Body of pancreas (tissue), 4 donors: ENCODE data around the gene ENTPD1. TPM values are rescaled to one million over a fixed set of nuclear protein-coding genes. Genes with fewer than 3 reads are reported as not detected.

Source experiments
- ATAC-seq: fragments of 150-250 bp; one replicate; pipeline ENCODE4 v1.9.1; 2016
- DNase-seq, 4 donors: peaks; one replicate each; pipeline ENCODE4 v3.0.0-alpha.2; 2019
- H3K27ac ChIP-seq, 4 donors: fragments of 200-600 bp; sonication (generic); 1 replicate in 3 of 4; 2 replicates in 1 of 4; pipeline versions ENCODE4 v1.5.1 to v1.6.1; 2016 to 2019; ENCODE audit warnings: mild to moderate bottlenecking in 1 of 4, mixed read lengths in 1 of 4, moderate library complexity in 1 of 4
- H3K27me3 ChIP-seq, 2 donors: fragments of 200-600 bp; sonication (generic); one replicate each; pipeline ENCODE4 v1.6.0; 2016; ENCODE audit warnings: mild to moderate bottlenecking in 1 of 2
- H3K36me3 ChIP-seq, 2 donors: fragments of 200-600 bp; sonication (generic); replicated peaks in 1 of 2; 2 replicates each; pipeline ENCODE4 v1.5.1; 2016; ENCODE audit warnings: low read depth in 2 of 2; ENCODE audit not compliant: insufficient read depth in 1 of 2
- H3K4me1 ChIP-seq: fragments of 200-600 bp; sonication (generic); one replicate; pipeline ENCODE4 v1.6.0; 2016
- H3K4me3 ChIP-seq, 2 donors: fragments of 200-600 bp; sonication (generic); 1 replicate in 1 of 2; 2 replicates in 1 of 2; pipeline ENCODE4 v1.5.1; 2016 to 2019
- H3K9me3 ChIP-seq, 3 donors: fragments of 200-600 bp; sonication (generic); 1 replicate in 2 of 3; 2 replicates in 1 of 3; pipeline ENCODE4 v1.5.1; 2016
- POLR2A ChIP-seq, 3 donors: fragments of 450-650 bp; IDR thresholded peaks; one replicate each; pipeline ENCODE4 v1.6.1; 2016; ENCODE audit warnings: antibody characterized with exemption in 3 of 3, mild to moderate bottlenecking in 2 of 3
- WGBS, 2 donors: methylation state at CpG; one replicate each; pipeline ENCODE4 v1.1.5; 2017; 5-methylcytosine and 5-hydroxymethylcytosine counted together
- intact Hi-C: fragments of 100-400 bp; cut with DNase I; formaldehyde crosslinking; loops from one replicate; pipeline ENCODE4 v1.15.1; 2023
- total RNA-seq, 2 donors: library from RNA; depleted of rRNA; stranded (reverse); fragments of >200 nt; gene quantifications; one replicate each; pipeline ENCODE4 v1.1.0, GENCODE V29; 2016
- TF ChIP-seq, protein P1 (sequence below), 7 experiments: fragments of 450-650 bp in 4 of 7; fragments of 200-600 bp in 3 of 7; sonication (generic) in 3 of 7; IDR thresholded peaks; one replicate each; pipeline ENCODE4 v1.5.1; 2016 to 2019; ENCODE audit warnings: antibody characterized with exemption in 7 of 7

Gene ENTPD1
- total RNA-seq, 2 donors from 2014 or later: 2.1 to 3.0 TPM

GRCh38 chr10:95748349-95748748, 7.6 kb upstream of the ENTPD1 start:
- Histone ChIP-seq H3K36me3 (no peaks in the 10 kb centered on the region), H3K9me3 (no peaks in the 10 kb centered on the region), H3K4me3 (no peak overlapping the region), H3K27ac (no peak overlapping the region), H3K27me3 (no peaks in the 10 kb centered on the region), H3K4me1 (no peaks in the 10 kb centered on the region)
- TF ChIP-seq, protein P1, sequence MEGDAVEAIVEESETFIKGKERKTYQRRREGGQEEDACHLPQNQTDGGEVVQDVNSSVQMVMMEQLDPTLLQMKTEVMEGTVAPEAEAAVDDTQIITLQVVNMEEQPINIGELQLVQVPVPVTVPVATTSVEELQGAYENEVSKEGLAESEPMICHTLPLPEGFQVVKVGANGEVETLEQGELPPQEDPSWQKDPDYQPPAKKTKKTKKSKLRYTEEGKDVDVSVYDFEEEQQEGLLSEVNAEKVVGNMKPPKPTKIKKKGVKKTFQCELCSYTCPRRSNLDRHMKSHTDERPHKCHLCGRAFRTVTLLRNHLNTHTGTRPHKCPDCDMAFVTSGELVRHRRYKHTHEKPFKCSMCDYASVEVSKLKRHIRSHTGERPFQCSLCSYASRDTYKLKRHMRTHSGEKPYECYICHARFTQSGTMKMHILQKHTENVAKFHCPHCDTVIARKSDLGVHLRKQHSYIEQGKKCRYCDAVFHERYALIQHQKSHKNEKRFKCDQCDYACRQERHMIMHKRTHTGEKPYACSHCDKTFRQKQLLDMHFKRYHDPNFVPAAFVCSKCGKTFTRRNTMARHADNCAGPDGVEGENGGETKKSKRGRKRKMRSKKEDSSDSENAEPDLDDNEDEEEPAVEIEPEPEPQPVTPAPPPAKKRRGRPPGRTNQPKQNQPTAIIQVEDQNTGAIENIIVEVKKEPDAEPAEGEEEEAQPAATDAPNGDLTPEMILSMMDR (IDR thresholded peaks at IDR 0.05): no peak
- no peak for TF ChIP-seq POLR2A (IDR thresholded peaks at IDR 0.05)
- intact Hi-C loops: no loop called here
- ATAC-seq (no peak), DNase-seq (no peak)

GRCh38 chr10:95755511-95756004, 405 bp upstream of the ENTPD1 start:
- Histone ChIP-seq H3K36me3 (no peaks in the 10 kb centered on the region), H3K27me3 (no peaks in the 10 kb centered on the region), H3K27ac (peak overlapping the region in 1 of 4 donors; percentile 64), H3K9me3 (no peaks in the 10 kb centered on the region), H3K4me3 (no peak overlapping the region), H3K4me1 (no peaks in the 10 kb centered on the region)
- WGBS, 2 donors: 28 to 29% methylated on average over 8 of the region's 8 CpGs
- peak; percentile 17 to 56 (median 25) for DNase-seq
- TF ChIP-seq, protein P1 (IDR thresholded peaks at IDR 0.05): no peak
- no peak for TF ChIP-seq POLR2A (IDR thresholded peaks at IDR 0.05)
- intact Hi-C loops: no loop called here
- no peak for ATAC-seq

GRCh38 chr10:95756809-95757684, 1.1 kb downstream of the ENTPD1 start:
- DNase-seq: no peak
- 34 to 40% methylated on average over 5 of the region's 5 CpGs for WGBS, 2 donors
- no peaks in the 10 kb centered on the region for H3K4me1 ChIP-seq
- H3K36me3 ChIP-seq: no peaks in the 10 kb centered on the region
- H3K9me3 ChIP-seq: no peaks in the 10 kb centered on the region
- no peak overlapping the region for H3K4me3 ChIP-seq
- H3K27me3 ChIP-seq: no peaks in the 10 kb centered on the region
- TF ChIP-seq, protein P1 (IDR thresholded peaks at IDR 0.05): no peak
- TF ChIP-seq POLR2A (IDR thresholded peaks at IDR 0.05): no peak
- ATAC-seq: no peak
- intact Hi-C loops: no loop called here
- H3K27ac ChIP-seq: peak overlapping the region in 1 of 4 donors; percentile 64

GRCh38 chr10:95758351-95759025, 2.5 kb downstream of the ENTPD1 start:
- H3K9me3 ChIP-seq: no peaks in the 10 kb centered on the region
- H3K36me3 ChIP-seq: no peaks in the 10 kb centered on the region
- 56 to 58% methylated on average over 2 of the region's 2 CpGs for WGBS, 2 donors
- ATAC-seq (no peak), DNase-seq (no peak)
- no peaks in the 10 kb centered on the region for H3K4me1 ChIP-seq
- peak overlapping the region in 1 of 4 donors; percentile 6 for H3K27ac ChIP-seq
- no peak overlapping the region for H3K4me3 ChIP-seq
- H3K27me3 ChIP-seq: no peaks in the 10 kb centered on the region
- intact Hi-C loops: no loop called here
- TF ChIP-seq, protein P1 (IDR thresholded peaks at IDR 0.05): no peak
- TF ChIP-seq POLR2A (IDR thresholded peaks at IDR 0.05): no peak
